ENCODE data around the gene LEKR1. TPM values are rescaled to one million over a fixed set of nuclear protein-coding genes. Genes with fewer than 3 reads are reported as not detected.

LEKR1 gene
- total and polyA plus RNA-seq, 11 donors, result 0.22 to 1.8 (median 0.89) TPM; not detected in 1

GRCh38 chr3:157087780-157088600 is 261.8 kb downstream of the LEKR1 start:
- intact Hi-C loops (cut with DNase I), result loop anchor here in 7 of 10 donors (1.0 to 10.0 kb wide), 15 partner anchors 27 to 551 kb away; partner anchors contain the start of genes TIPARP (in 4 of the 7), LEKR1 (in 3 of the 7) and SSR3 (in 2 of the 7)
- peak overlapping the region in 11 of 12 donors; percentile 47 to 73 (median 62) for H3K4me3 ChIP-seq
- H3K36me3 ChIP-seq, result no peaks in the 10 kb centered on the region
- H3K27ac ChIP-seq, result peak overlapping the region; percentile 96 to 100 (median 99)
- TF ChIP-seq POLR2A (IDR thresholded peaks at IDR 0.05), result no peak
- TF ChIP-seq CTCF (IDR thresholded peaks at IDR 0.05), result no peak
- DNase-seq (no peak), ATAC-seq (no peak)
- H3K9me3 ChIP-seq, result no peaks in the 10 kb centered on the region
- no peaks in the 10 kb centered on the region for H3K27me3 ChIP-seq
- WGBS, 4 donors, result 12 to 15% (median 14%) methylated on average over 13 of the region's 13 CpGs
- peaks cover 5 to 62% (median 49%) of the 10 kb centered on the region in 12 donors for H3K4me1 ChIP-seq

GRCh38 chr3:157088601-157089454 is 262.7 kb downstream of the LEKR1 start:
- Histone ChIP-seq H3K36me3 (no peaks in the 10 kb centered on the region), H3K9me3 (no peaks in the 10 kb centered on the region), H3K27ac (peak overlapping the region; percentile 96 to 100 (median 99)), H3K4me3 (peak overlapping the region; percentile 25 to 73 (median 61)), H3K4me1 (peaks cover 5 to 68% (median 49%) of the 10 kb centered on the region in 12 donors), H3K27me3 (no peaks in the 10 kb centered on the region)
- ATAC-seq (peak; percentile 83 to 88 (median 84)), DNase-seq (peak; percentile 97 to 99 (median 98))
- peak; percentile 1 to 88 for TF ChIP-seq POLR2A (IDR thresholded peaks at IDR 0.05)
- TF ChIP-seq CTCF (IDR thresholded peaks at IDR 0.05), result peak in 5 of 12 donors; percentile 7 to 38 (median 24)
- intact Hi-C loops (cut with DNase I), result loop anchor here in 7 of 10 donors (1.0 to 10.0 kb wide), 15 partner anchors 26 to 552 kb away; partner anchors contain the start of genes TIPARP (in 4 of the 7), LEKR1 (in 3 of the 7) and SSR3 (in 2 of the 7)
- WGBS, 4 donors, result 0% methylated on average over 25 to 59 of the region's 59 CpGs

- Histone ChIP-seq H3K27me3 (no peaks in the 10 kb centered on the region), H3K4me3 (peak overlapping the region; percentile 21 to 73 (median 61)), H3K9me3 (no peaks in the 10 kb centered on the region), H3K27ac (peak overlapping the region; percentile 96 to 100 (median 99)), H3K36me3 (no peaks in the 10 kb centered on the region), H3K4me1 (peaks cover 5 to 72% (median 49%) of the 10 kb centered on the region in 12 donors)
- DNase-seq, result peak in 4 of 5 donors; percentile 55 to 68 (median 64)
- 2 to 7% (median 5%) methylated on average over 18 of the region's 18 CpGs for WGBS, 4 donors
- intact Hi-C loops (cut with DNase I), result loop anchor here (1.0 to 10.0 kb wide), 16 partner anchors 25 to 552 kb away; partner anchors contain the start of genes TIPARP (in 4 of the 10), LEKR1 (in 3 of the 10) and SSR3 (in 2 of the 10)
- peak; percentile 64 to 77 (median 71) for ATAC-seq
- no peak for TF ChIP-seq CTCF (IDR thresholded peaks at IDR 0.05)
- TF ChIP-seq POLR2A (IDR thresholded peaks at IDR 0.05), result peak in 1 of 2 donors; percentile 56
Measured at GRCh38 chr3:157089455-157090221, 263.5 kb downstream of the LEKR1 start.
